ENCODE measurements around the gene MYH9.
"Not testable (repeated sequence)": the region's sequence is repeated elsewhere in the genome, so short reads cannot be mapped to it uniquely, and the experiment has no call there.

The MYH9 gene

DNA sequence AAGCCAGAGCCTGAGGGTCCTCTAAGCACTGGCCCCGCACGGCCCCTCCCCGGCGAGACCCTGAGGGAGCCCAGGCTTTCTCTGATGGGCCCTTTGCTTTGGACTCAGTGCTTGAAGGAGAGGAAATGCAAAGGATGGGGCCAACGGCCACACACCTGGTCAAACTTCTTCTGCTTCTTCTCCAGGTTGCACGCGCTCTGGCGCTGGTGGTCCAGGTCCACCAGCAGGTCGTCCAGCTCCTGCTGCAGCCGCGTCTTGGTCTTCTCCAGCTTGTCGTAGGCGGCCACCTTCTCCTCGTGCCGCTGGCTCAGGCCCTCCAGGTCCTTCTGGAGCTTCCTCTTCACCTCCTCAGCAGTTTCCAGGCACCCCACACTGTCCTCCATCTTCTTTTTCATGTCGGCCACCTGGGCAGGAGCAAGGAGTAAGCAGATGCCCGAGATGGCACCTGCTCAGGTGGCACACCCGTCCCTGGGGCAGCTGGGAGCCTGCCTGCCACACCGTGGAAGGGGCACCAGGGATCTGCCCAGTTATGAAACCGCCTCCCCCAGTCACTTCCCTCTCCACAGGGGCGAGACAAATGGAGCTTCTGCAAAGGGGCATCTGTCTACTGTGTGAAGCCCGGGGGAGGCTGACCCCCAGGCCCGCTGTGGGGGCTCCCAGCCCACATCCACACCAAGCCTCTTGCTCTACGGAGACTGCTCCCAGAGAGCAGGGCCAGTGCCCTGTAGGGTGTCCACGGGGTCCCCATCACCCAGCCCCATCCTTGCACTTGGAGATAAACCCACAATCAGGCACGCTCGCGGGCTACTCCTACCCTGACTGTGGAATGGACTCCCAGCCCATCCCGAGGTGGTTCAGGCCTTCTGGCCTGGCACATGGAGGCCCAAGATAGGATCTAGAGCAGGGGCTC is 95.7 kb downstream of the MYH9 start:
- no peak for DNase-seq (ENCODE audit: low read depth in 3 of 3)

GRCh38 chr22:36290391-36291075 is 97.2 kb downstream of the MYH9 start:
- DNase-seq (ENCODE audit: low read depth in 3 of 3) = not testable (repeated sequence)

DNA sequence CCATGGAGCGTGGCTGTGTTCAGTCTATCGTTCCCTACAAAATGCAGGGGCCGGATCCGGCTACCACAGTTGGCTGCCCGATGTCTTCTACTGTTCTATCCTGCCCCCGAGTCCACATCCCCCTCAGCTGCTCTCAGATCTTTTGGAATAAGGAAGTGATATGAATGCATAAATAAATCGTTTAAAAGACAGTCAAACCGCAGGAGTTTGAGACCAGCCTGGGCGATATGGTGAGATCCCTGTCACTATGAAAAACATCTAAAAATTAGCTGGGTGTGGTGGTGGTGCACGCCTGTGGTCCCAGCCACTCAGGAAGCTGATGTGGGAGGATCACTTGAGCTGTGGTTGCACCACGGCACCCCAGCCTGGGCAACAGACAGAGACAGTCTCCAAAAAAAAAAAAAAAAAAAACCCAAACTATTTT is 97.8 kb downstream of the MYH9 start:
- DNase-seq (ENCODE audit: low read depth in 3 of 3) = not testable (repeated sequence)

- no peak for DNase-seq (ENCODE audit: low read depth in 3 of 3)
These were observed 98.3 kb downstream of the MYH9 start for GRCh38 chr22:36289406-36289870.

DNA sequence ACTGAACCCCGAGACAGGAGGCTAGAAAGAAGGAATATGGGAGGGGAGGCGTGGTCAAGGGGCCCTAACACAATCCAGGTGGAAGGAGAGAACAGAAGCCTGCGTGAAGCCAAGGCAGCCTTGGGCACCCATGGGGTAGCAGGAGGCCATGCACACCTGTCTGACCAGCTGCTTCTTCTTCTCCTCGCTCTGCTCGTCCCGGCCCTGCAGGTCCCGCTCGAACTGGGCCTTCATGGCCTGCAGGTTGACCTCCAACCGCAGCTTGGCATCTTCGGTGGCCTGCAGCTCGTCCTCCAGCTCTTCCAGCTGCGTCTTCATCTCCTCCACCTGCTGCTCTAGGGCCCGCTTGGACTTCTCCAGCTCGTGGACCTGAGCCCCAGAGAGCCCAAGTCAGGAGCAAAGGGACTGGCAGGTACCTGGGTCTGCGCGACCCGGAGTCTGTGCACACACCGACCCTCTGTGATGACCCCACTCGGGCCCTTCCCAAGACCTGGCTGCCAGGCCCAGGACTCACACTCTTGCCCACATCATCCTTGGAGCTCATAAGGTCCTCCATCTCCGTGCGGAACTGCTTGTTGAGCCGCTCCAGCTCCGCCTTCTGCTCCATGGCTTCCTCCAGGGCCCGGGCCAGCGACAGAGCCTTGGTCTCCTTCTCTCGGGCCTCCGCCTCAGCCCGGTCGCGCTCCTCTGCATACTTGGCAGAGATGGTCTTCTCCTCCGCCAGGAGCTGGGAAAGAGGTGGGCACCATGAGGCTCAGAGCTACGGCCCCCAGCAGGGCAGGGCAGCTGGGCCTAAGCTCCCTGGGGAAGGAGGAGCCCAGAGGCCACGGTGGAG is 99.0 kb downstream of the MYH9 start:
- no peak for DNase-seq (ENCODE audit: low read depth in 3 of 3)

DNA sequence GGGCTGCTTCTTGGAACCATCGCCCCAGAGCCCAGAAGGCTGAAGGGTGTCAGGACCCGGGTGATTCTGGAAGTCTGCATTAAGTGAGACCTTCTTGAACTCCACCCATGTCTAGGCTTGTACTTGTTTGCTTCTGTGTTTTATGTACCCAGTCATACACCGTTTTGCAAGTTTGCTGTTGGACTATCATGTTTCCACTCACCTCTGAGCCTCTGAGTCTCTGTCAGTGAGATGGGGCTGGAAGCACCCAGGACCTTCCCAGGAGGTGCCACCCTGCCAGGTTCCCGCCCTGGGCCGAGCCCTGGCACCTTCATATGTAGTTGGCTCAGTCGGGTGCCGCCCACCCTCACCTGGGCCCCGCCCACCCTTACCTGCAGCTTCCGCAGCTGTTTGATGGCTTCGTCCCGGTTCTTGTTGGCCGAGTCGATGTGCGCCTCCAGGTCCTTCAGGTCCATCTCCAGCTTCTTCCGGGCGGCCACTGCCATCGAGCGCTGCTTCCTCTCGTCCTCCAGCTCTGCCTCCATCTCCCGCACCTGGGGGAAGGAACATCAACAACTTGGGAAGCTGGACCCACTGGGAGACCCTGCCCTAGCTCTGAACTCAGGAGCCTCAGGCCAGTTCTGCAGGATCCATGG is 99.8 kb downstream of the MYH9 start:
- no peak for DNase-seq (ENCODE audit: low read depth in 3 of 3)

DNA sequence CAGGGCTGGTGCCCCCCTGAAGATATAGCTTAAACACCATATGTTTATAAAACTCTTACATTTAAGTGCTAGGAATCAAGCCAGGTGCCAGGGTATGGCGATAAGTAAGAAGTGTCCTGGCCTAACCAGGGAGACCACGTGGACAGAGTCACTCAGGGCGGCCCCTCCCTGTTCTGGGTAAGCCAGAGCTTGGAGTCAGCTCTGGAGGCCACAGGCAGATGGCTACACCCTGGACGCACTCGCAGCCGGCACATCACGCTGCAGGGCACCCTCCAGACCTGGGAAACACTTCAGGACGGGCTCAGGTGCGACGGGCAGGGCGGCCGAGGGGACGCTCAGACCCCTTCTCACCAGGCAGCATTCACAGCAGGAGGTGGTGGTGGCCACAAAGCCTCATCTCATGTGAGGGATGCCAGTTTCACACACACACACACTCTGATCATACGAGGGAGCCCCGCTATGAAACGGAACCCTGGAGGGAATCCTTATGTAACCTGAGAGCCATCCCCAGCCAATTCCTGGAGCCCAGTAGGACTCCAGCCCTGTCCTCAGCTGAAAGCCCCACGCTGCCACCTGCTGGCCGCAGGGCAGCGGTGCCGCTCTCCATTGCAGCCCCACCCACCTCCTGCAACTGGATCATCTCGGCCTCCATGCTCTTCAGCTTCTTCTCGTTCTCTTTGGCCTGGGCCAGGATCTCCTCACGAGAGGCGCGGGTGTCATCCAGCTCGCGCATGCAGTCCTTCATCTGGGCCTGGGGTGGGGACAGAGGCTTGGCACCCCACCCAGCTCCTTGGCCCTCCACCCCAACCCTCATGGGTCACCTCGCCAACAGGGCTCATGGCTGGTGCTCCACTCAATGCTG is 101.4 kb downstream of the MYH9 start:
- peak; percentile 44 to 55 (median 52) for DNase-seq (ENCODE audit: low read depth in 3 of 3)

DNA sequence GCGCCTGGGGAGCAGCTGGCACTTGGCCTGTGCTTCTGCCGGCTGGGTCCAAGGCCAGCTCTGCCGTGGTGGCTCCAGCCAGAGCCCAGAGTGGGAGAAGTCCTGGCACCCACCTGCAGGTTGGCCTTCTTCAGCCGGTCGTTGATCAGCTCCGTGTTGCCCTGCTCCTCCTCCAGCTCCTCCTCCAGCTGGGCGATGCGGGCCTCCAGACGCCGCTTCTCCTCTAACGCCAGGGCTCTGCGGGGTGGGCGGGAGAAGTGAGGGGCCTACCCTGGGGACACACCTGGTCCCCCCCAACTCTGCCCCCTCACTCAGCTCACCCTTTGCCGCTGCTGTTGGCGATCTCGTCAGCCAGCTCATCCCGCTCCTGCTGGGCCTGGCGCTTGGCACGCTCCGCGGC is 102.2 kb downstream of the MYH9 start:
- DNase-seq (ENCODE audit: low read depth in 3 of 3) = no peak

DNA sequence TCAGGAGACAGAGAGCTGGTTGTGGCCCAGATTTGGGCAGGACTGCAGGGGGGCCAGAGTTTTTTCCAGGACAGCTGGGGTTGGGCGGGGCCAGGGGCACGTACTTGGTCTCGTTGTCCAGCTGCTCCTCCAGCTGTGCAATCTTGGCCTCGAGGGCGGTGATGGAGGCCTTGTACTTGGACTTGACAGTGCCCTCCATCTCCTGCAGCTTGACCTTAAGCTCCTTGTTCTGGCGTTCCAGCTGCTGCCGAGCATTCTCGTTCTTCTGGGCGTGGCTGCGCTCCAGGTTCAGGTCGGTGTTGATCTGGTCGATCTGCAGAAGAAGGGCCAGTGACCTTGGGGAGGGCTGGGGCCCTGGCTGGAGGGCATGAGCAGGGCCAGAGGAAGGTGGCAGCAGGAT is 102.8 kb downstream of the MYH9 start:
- DNase-seq (ENCODE audit: low read depth in 3 of 3) = no peak

DNA sequence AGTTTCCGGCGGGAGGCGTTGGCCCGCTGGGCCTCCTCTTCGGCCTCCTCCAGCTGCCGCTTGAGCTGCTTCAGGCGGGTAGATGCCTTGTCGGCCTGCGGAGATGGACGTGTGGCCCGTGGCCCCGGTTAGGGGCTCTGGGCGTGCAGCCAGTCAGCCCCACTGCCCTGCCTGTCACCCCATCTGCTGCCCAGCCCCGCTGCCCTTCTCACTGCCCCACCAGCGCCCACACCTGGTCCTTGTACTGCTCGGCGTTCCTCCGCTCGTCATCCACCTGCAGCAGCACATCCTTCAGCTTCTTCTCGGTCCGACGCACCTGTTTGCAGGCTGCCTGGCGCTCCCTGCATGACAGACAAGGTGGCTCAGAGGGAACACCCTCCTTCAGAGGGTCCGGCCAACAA is 103.6 kb downstream of the MYH9 start:
- DNase-seq (ENCODE audit: low read depth in 3 of 3) = no peak

DNA sequence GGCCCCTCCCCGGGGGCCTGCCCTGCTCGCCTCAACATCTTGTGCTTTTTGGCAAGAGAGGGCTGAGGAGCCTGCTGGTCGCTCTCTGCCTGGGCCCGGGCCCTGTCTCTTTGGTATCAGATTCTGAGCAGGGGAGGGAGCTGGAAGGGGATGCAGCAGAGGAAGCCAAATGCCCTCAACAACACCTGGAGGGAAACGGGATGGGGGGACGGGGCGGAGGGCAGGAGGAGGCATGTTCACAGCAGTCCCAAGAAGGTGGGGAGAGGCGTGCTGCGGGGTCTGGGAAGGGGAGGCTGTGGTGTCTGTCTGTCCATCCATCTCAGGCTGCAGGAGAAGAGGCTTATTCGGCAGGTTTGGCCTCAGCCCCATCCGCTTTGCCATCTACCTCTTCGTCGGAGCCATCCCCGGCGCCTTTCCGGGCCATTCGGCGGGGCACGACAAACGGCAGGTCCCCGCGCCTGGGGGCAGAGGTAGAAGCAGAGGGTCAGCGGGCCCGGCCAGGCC is 105.4 kb downstream of the MYH9 start:
- DNase-seq (ENCODE audit: low read depth in 3 of 3) = no peak

DNA sequence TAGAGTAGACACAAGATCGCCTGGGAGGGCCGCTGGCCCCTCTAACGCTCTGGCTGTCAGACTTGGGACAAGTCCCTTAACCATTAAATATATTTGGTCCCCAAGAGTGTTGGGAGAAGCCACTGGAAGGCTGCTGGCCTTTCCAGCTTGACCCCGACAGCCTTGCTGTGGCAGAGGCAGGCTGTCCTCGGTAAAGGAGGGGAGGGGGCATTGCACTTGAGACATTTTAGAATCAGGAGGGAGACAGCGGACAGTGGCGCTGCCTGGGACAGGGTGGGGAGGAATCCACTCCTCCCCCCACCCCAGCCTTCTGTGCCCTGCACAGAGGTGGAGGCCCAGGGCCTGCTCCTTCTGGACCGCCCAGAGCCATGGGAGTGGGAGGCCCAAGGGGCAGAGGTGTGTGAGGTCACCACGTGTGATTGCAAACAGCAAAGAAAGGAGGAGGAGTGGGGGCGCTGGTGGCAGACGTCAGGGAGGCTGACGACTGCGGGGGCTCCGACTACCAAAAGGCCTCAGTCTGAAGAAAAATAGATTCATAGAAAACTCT is 105.9 kb downstream of the MYH9 start:
- DNase-seq (ENCODE audit: low read depth in 3 of 3) = no peak

DNA sequence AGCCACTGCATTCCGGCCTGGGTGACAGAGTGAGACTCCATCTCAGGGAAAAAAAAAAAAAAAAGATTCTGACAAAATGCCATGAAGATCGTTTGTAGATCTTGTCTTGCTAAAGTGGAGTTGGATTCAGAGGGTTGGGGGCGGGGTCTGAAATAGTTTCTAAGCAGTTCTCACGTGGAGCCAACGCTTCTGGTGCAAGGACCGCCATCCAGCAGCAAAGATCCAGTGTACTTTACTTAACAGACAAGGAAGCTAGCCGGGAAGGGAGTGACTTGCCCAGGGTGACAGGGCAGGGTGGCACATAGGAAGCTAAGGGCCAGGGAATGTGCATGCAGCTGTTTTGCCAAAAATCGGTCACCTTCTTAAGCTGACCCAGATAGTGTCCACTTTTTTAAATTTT is 107.4 kb downstream of the MYH9 start:
- DNase-seq (ENCODE audit: low read depth in 3 of 3) = no peak

GRCh38 chr22:36279219-36279666 is 108.5 kb downstream of the MYH9 start:
- no peak for DNase-seq (ENCODE audit: low read depth in 3 of 3)

DNA sequence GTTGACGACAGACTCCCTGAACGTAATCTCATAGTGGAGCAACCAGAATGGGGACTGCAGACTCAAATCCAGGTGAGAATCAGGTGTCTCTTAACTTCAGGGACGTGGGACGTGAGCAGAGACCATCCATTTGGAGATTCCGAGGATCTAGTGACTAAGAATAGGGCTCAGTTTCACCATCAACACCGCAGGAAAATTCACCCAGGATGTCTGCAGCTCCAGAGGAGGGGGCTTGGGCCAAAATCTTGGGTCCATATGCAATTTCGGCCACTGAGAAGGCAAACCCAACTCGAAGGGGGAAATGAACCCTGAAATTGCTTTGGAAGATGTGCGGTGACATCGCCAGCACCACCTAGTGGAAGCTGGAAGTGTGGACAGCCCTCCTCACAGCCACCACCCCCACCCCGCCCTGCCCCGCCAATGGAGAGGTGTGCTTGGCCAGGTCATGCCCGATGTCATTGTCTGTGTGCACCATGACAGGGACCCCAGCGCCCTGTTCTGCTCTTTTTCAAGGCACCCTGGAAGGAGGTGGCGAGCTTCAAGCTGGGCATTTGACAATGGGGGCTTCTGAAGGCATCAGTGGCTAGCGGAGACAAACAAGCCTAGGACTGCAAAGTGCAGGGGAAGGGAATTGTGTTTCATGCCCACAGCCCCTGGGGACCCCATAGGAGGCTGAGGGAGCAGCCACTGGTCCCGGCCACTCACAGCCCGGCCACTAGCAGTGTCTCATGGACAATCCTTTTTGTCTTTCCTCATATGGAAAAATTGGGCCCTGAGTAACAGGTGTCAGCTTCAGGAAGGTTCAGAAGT is 110.1 kb downstream of the MYH9 start:
- DNase-seq (ENCODE audit: low read depth in 3 of 3) = peak; percentile 40 to 68 (median 61)

GRCh38 chr22:36274531-36274930 is 113.2 kb downstream of the MYH9 start:
- no peak for DNase-seq (ENCODE audit: low read depth in 3 of 3)

GRCh38 chr22:36271951-36272350 is 115.8 kb downstream of the MYH9 start:
- not testable (repeated sequence) for DNase-seq (ENCODE audit: low read depth in 3 of 3)

DNA sequence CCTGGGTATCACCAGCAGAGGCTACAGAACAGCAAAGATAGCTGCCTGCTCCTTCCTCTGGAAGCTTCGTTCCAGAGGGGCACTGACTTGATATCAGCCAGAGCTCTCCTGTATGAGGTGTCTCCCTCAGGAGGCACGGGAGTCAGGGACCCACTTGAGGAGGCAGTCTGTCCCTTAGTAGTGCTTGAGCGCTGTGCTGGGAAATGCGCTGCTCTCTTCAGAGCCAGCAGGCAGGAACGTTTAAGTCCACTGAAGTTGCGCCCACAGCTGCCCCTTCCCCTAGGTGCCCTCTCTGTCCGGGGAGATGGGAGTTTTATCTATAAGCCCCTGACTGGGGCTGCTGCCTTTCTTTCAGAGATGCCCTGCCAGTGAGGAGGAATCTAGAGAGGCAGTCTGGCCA is 116.5 kb downstream of the MYH9 start:
- not testable (repeated sequence) for DNase-seq (ENCODE audit: low read depth in 3 of 3)

GRCh38 chr22:36267896-36268485 is 119.8 kb downstream of the MYH9 start:
- no peak for DNase-seq (ENCODE audit: low read depth in 3 of 3)
